ENCODE data around the gene UBD. TPM values are rescaled to one million over a fixed set of nuclear protein-coding genes. Genes with fewer than 3 reads are reported as not detected.

Gene UBD
- total RNA-seq, 1 experiment from 2014 or later: not detected

DNA sequence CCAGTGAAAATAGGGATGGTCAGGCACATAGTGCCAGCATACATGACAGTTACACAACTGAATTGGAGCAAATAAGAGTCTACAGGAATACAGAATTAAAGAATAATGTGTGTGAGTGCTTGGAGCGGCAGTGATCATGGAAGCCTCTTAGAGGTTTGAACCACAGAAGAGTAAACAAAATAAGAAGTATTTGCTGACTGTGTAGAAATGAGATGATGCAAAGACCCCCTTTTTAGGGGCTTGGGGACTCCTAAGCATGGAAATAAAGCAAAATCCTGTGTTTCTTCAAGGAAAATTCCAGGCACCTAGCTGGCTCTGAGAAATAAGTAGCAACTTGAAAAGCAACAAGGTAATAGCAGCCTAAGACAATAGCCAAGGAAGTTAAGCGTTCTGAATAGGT, 32.1 kb upstream of the UBD start:
- CTCF ChIA-PET: no interaction called here

DNA sequence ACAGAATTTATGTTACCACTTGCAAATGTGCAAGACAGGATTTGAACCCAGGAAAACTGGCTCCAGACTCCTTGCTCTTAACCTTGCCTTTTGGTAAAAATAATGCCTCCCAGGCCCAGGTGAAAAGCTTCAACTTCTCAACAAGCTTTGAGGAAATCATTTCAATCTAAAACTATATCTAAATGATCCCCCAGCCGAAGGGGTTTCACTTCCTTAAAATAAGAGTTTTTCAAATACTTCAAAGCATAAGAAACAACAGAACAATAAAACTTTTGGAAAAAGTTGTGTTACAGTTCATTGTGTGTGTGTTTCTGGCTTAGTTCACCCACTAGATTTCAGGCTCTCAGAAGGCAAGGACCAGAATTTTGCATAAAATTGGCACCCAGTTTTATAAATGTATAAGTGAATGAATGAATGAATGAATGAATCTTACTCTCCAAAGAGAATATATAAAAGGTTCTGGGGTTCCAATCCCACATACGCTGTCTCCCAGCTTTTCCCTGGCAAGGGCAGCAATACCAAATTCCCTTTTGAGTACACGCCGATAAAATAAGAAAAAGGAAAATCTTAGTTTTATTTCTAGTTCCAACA, 30.8 kb upstream of the UBD start:
- Histone ChIP-seq H3K9ac (ENCODE audit: low read length) (no peak overlapping the region), H3K79me2 (ENCODE audit: low read length) (no peaks in the 10 kb centered on the region), H3K27ac (ENCODE audit: low read length) (no peak overlapping the region), H3K4me3 (ENCODE audit: low read length) (no peak overlapping the region), H3K36me3 (ENCODE audit: low read depth, low read length) (no peaks in the 10 kb centered on the region), H2AFZ (ENCODE audit: low read length) (no peak overlapping the region), H3K9me3 (ENCODE audit: low read length) (no peaks in the 10 kb centered on the region), H3K9me2 (replicated peaks; ENCODE audit: low read length) (no peaks in the 10 kb centered on the region), H3F3A (ENCODE audit: low read length, unreplicated experiment) (no peaks in the 10 kb centered on the region), H3K4me2 (ENCODE audit: low read length) (no peak overlapping the region), H4K20me1 (ENCODE audit: low read length) (no peaks in the 10 kb centered on the region), H3K27me3 (ENCODE audit: low read length) (peaks cover 15% of the 10 kb centered on the region), H3K4me1 (ENCODE audit: insufficient read depth, low read length) (no peaks in the 10 kb centered on the region)
- CTCF ChIA-PET: no interaction called here
- POLR2A ChIA-PET (ENCODE audit: unreplicated experiment): no interaction called here
- ATAC-seq: no peak
- no peak for TF ChIP-seq EZH2phosphoT487 (IDR thresholded peaks at IDR 0.05; ENCODE audit: borderline replicate concordance, low read length)
- TF ChIP-seq, protein P1, sequence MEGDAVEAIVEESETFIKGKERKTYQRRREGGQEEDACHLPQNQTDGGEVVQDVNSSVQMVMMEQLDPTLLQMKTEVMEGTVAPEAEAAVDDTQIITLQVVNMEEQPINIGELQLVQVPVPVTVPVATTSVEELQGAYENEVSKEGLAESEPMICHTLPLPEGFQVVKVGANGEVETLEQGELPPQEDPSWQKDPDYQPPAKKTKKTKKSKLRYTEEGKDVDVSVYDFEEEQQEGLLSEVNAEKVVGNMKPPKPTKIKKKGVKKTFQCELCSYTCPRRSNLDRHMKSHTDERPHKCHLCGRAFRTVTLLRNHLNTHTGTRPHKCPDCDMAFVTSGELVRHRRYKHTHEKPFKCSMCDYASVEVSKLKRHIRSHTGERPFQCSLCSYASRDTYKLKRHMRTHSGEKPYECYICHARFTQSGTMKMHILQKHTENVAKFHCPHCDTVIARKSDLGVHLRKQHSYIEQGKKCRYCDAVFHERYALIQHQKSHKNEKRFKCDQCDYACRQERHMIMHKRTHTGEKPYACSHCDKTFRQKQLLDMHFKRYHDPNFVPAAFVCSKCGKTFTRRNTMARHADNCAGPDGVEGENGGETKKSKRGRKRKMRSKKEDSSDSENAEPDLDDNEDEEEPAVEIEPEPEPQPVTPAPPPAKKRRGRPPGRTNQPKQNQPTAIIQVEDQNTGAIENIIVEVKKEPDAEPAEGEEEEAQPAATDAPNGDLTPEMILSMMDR (conservative IDR thresholded peaks at IDR 0.05; ENCODE audit: low read depth, low read length): no peak
- DNase-seq: no peak
- BruUV-seq (replicated peaks): no TSS peak
- intact Hi-C loops (cut with micrococcal nuclease): no loop called here

More for the DNA sequence above, 32.1 kb upstream of the UBD start:
- Histone ChIP-seq H3K36me3 (ENCODE audit: low read depth, low read length) (no peaks in the 10 kb centered on the region), H3F3A (ENCODE audit: low read length, unreplicated experiment) (no peaks in the 10 kb centered on the region), H3K9me3 (ENCODE audit: low read length) (no peaks in the 10 kb centered on the region), H4K20me1 (ENCODE audit: low read length) (no peaks in the 10 kb centered on the region), H3K4me1 (ENCODE audit: insufficient read depth, low read length) (no peaks in the 10 kb centered on the region), H3K79me2 (ENCODE audit: low read length) (no peaks in the 10 kb centered on the region), H3K27ac (ENCODE audit: low read length) (no peak overlapping the region), H3K9me2 (replicated peaks; ENCODE audit: low read length) (no peaks in the 10 kb centered on the region), H3K27me3 (ENCODE audit: low read length) (peaks cover 9% of the 10 kb centered on the region), H3K4me3 (ENCODE audit: low read length) (no peak overlapping the region), H2AFZ (ENCODE audit: low read length) (no peak overlapping the region), H3K4me2 (ENCODE audit: low read length) (no peak overlapping the region), H3K9ac (ENCODE audit: low read length) (no peak overlapping the region)
- POLR2A ChIA-PET (ENCODE audit: unreplicated experiment): no interaction called here
- DNase-seq: no peak
- ATAC-seq: no peak
- TF ChIP-seq EZH2phosphoT487 (IDR thresholded peaks at IDR 0.05; ENCODE audit: borderline replicate concordance, low read length) (no peak), EZH2 (IDR thresholded peaks at IDR 0.05; ENCODE audit: low read length, unreplicated experiment) (no peak)
- TF ChIP-seq, protein P1 (conservative IDR thresholded peaks at IDR 0.05; ENCODE audit: low read depth, low read length): no peak
- no TSS peak for BruUV-seq (replicated peaks)
- intact Hi-C loops (cut with micrococcal nuclease): no loop called here

DNA sequence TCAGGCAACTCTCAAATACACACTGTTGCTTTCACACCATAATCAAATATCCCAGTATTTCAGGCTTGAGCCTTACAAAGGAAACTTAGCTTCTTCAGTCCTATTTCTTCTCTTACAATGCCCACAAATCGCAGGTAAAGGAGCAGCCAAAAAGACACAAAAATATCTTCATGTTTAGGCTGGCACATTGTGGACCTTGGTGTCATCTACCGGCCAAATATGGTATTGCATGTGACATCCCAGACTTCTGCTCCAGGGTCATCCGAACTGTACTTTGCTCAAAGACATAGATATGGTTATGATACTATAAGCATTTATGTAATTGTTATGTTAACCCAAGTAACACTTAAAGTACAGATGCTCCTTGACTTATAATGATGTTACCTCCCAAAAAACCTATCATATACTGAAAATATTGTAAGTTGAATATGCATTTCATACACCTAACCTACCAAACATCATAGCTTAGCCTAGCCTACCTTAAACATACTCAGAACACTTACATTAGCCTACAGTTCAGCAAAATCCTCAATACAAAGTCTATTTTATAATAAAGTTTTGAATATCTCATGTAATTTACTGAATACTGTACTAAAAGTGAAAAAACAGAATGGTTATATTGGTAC, 30.0 kb upstream of the UBD start:
- ATAC-seq (peak; percentile 68), DNase-seq (peak; percentile 71)
- Histone ChIP-seq H3K79me2 (ENCODE audit: low read length) (no peaks in the 10 kb centered on the region), H3F3A (ENCODE audit: low read length, unreplicated experiment) (no peaks in the 10 kb centered on the region), H2AFZ (ENCODE audit: low read length) (no peak overlapping the region), H3K4me2 (ENCODE audit: low read length) (no peak overlapping the region), H3K9me3 (ENCODE audit: low read length) (no peaks in the 10 kb centered on the region), H3K4me1 (ENCODE audit: insufficient read depth, low read length) (no peaks in the 10 kb centered on the region), H3K36me3 (ENCODE audit: low read depth, low read length) (no peaks in the 10 kb centered on the region), H3K9me2 (replicated peaks; ENCODE audit: low read length) (no peaks in the 10 kb centered on the region), H3K27me3 (ENCODE audit: low read length) (peaks cover 23% of the 10 kb centered on the region), H3K9ac (ENCODE audit: low read length) (no peak overlapping the region), H3K4me3 (ENCODE audit: low read length) (no peak overlapping the region), H4K20me1 (ENCODE audit: low read length) (no peaks in the 10 kb centered on the region), H3K27ac (ENCODE audit: low read length) (no peak overlapping the region)
- intact Hi-C loops (cut with micrococcal nuclease): loop anchor here (1.0 to 5.0 kb wide), 4 partner anchors 175 to 902 kb away; partner anchors contain the start of gene OR12D1
- BruUV-seq (replicated peaks): no TSS peak
- TF ChIP-seq, protein P1 (conservative IDR thresholded peaks at IDR 0.05; ENCODE audit: low read depth, low read length): peak; percentile 97
- TF ChIP-seq EZH2phosphoT487 (IDR thresholded peaks at IDR 0.05; ENCODE audit: borderline replicate concordance, low read length) (no peak), EZH2 (IDR thresholded peaks at IDR 0.05; ENCODE audit: low read length, unreplicated experiment) (no peak)
- ChIA-PET POLR2A (ENCODE audit: unreplicated experiment) (no interaction called here), CTCF (interaction anchor here (0.6 kb wide), 1 partner anchor 712 kb away, joined by 8 read pairs; no protein-coding TSS in a partner anchor)

Data from PC-3 (cell line).